Choroid plexus epithelial cell (primary cell): ENCODE data around the gene ADIG.

Source experiments
- DNase-seq: peaks from one replicate; pipeline ENCODE4 v3.0.0-alpha.2; 2010; ENCODE audit warnings: low read depth
- H3K4me3 ChIP-seq: 2 replicates; pipeline ENCODE4 v1.5.1; 2011; ENCODE audit warnings: low read depth, mild to moderate bottlenecking, control low read depth, low read length, moderate library complexity
- CTCF ChIP-seq: conservative IDR thresholded peaks from 2 replicates; pipeline ENCODE4 v1.5.1; 2011; ENCODE audit warnings: low read depth, mild to moderate bottlenecking, control low read depth, inconsistent platforms, low read length, moderate library complexity

ADIG gene

GRCh38 chr20:38557174-38557573 lies 23.8 kb upstream of the ADIG start:
- TF ChIP-seq CTCF = no peak
- H3K4me3 ChIP-seq = no peak overlapping the region
- DNase-seq = no peak

GRCh38 chr20:38558596-38559360 lies 22.2 kb upstream of the ADIG start:
- DNase-seq = no peak
- no peak overlapping the region for H3K4me3 ChIP-seq
- TF ChIP-seq CTCF = no peak

- no peak for DNase-seq
- H3K4me3 ChIP-seq = no peak overlapping the region
- TF ChIP-seq CTCF = no peak
Measured at GRCh38 chr20:38559764-38560163, 21.2 kb upstream of the ADIG start.

GRCh38 chr20:38563802-38564431 lies 17.1 kb upstream of the ADIG start:
- no peak for DNase-seq
- TF ChIP-seq CTCF = no peak
- no peak overlapping the region for H3K4me3 ChIP-seq

- DNase-seq = no peak
- no peak overlapping the region for H3K4me3 ChIP-seq
- TF ChIP-seq CTCF = no peak
Measured at GRCh38 chr20:38564680-38565079, 16.3 kb upstream of the ADIG start.

- H3K4me3 ChIP-seq = no peak overlapping the region
- no peak for TF ChIP-seq CTCF
- DNase-seq = no peak
Measured at GRCh38 chr20:38566036-38566598, 14.9 kb upstream of the ADIG start.
